HL-60 (cell line): Measurements from ENCODE around the gene COP1.

Experiments
- DNase-seq, 2 experiments: peaks; one replicate each; pipeline ENCODE4 v3.0.0-alpha.2; 2010 to 2020; ENCODE audit warnings: low read depth in 1 of 2, low spot score in 1 of 2
- H3K27ac ChIP-seq: fragments of 250-450 bp; sonication (Bioruptor Pico); replicated peaks from 2 replicates; pipeline ENCODE4 v1.5.1; 2020; ENCODE audit warnings: mild to moderate bottlenecking, moderate library complexity
- H3K27me3 ChIP-seq: fragments of 250-450 bp; sonication (Bioruptor Pico); 2 replicates; pipeline ENCODE4 v1.5.1; 2021; ENCODE audit warnings: mild to moderate bottlenecking, moderate library complexity; ENCODE audit not compliant: insufficient read depth, poor library complexity, severe bottlenecking
- H3K4me3 ChIP-seq: replicated peaks from 2 replicates; pipeline ENCODE4 v1.5.1; 2011; ENCODE audit warnings: mild to moderate bottlenecking, control low read depth, low read length; ENCODE audit not compliant: insufficient read depth
- CTCF ChIP-seq: IDR thresholded peaks from one replicate; pipeline ENCODE4 v1.5.1; 2011; ENCODE audit warnings: low read length, control low read depth, inconsistent platforms; ENCODE audit not compliant: insufficient read depth
- GABPA ChIP-seq: IDR thresholded peaks from 2 replicates; pipeline ENCODE4 v1.6.1; 2012; ENCODE audit warnings: low read depth
- POLR2AphosphoS5 ChIP-seq: IDR thresholded peaks from 2 replicates; pipeline ENCODE4 v1.6.1; 2012; ENCODE audit warnings: low read depth
- REST ChIP-seq: IDR thresholded peaks from 2 replicates; pipeline ENCODE4 v1.6.1; 2012; ENCODE audit warnings: low read depth; ENCODE audit not compliant: insufficient replicate concordance
- SPI1 ChIP-seq: IDR thresholded peaks from 2 replicates; pipeline ENCODE4 v1.6.1; 2012; ENCODE audit warnings: low read depth, mild to moderate bottlenecking, borderline replicate concordance

COP1 gene

GRCh38 chr1:176178316-176178715 is 28.8 kb downstream of the COP1 start:
- DNase-seq, result no peak
- TF ChIP-seq SPI1 (no peak), GABPA (no peak)
- Histone ChIP-seq H3K27me3 (no peaks in the 10 kb centered on the region), H3K4me3 (no peak overlapping the region), H3K27ac (no peak overlapping the region)

GRCh38 chr1:176177764-176178163 is 29.3 kb downstream of the COP1 start:
- Histone ChIP-seq H3K27me3 (no peaks in the 10 kb centered on the region), H3K4me3 (no peak overlapping the region), H3K27ac (no peak overlapping the region)
- no peak for TF ChIP-seq SPI1
- TF ChIP-seq REST, result no peak
- TF ChIP-seq POLR2AphosphoS5, result no peak
- TF ChIP-seq GABPA, result no peak
- no peak for TF ChIP-seq CTCF
- DNase-seq, result no peak

- DNase-seq, result no peak
- TF ChIP-seq CTCF (no peak), GABPA (no peak), POLR2AphosphoS5 (no peak), SPI1 (no peak), REST (no peak)
These were observed 33.0 kb downstream of the COP1 start for GRCh38 chr1:176174108-176174507.

GRCh38 chr1:176172215-176172614 is 34.9 kb downstream of the COP1 start:
- no peaks in the 10 kb centered on the region for H3K27me3 ChIP-seq
- no peak overlapping the region for H3K4me3 ChIP-seq
- H3K27ac ChIP-seq, result no peak overlapping the region
- TF ChIP-seq SPI1, result no peak
- no peak for TF ChIP-seq REST
- TF ChIP-seq POLR2AphosphoS5, result no peak
- TF ChIP-seq GABPA, result no peak
- no peak for TF ChIP-seq CTCF
- no peak for DNase-seq

More at GRCh38 chr1:176174108-176174507, 33.0 kb downstream of the COP1 start:
- no peak overlapping the region for H3K4me3 ChIP-seq
- H3K27me3 ChIP-seq, result no peaks in the 10 kb centered on the region
- no peak overlapping the region for H3K27ac ChIP-seq
